ENCODE results near the gene ZCCHC24. TPM values are rescaled to one million over a fixed set of nuclear protein-coding genes. Genes with fewer than 3 reads are reported as not detected.

Gene ZCCHC24
- total and polyA plus RNA-seq, 2 of the 8 experiments (the other 6 are each of a cell fraction or from before 2014, with no cell fraction given), result 3.9 to 6.9 TPM

GRCh38 chr10:79427965-79428364 is 17.5 kb downstream of the ZCCHC24 start:
- ChIA-PET POLR2A (ENCODE audit: partially characterized antibody) (no interaction called here), CTCF (ENCODE audit: partially characterized antibody) (no interaction called here)
- H3K23me2 ChIP-seq (ENCODE audit: low read depth, low read length), result no peaks in the 10 kb centered on the region
- no peak overlapping the region for H3K4ac ChIP-seq (replicated peaks; ENCODE audit: insufficient read length, low read depth, low read length)
- FAIRE-seq, result no peak
- H3K56ac ChIP-seq (replicated peaks; ENCODE audit: insufficient read length, low read depth, low read length), result no peak overlapping the region
- H3K14ac ChIP-seq (ENCODE audit: insufficient read length), result no peak overlapping the region
- 0 out of 7 replicates have a peak, but pooled peaks cover 0 to 5% (median 0%) of the 10 kb centered on the region in 4 experiments for H3K4me1 ChIP-seq (replicated peaks in 1 of 4; ENCODE audit: control insufficient read depth in 3 of 4, insufficient read depth in 4 of 4, low read length in 3 of 4)
- H4K91ac ChIP-seq (replicated peaks; ENCODE audit: insufficient read length, low read length), result no peak overlapping the region
- no peak overlapping the region for H2BK12ac ChIP-seq (ENCODE audit: low read depth, low read length)
- H3K4me2 ChIP-seq (ENCODE audit: insufficient read depth in 1 of 2, low read depth in 2 of 2, low read length in 2 of 2), result no peak overlapping the region
- no peak overlapping the region for H4K8ac ChIP-seq (ENCODE audit: extremely low read depth, insufficient read depth, low read length)
- H3K4me3 ChIP-seq (ENCODE audit: extremely low read depth in 1 of 4, insufficient read depth in 2 of 4, low read depth in 3 of 4, low read length in 4 of 4), result no peak overlapping the region
- no peak for DNase-seq (ENCODE audit: low read depth in 1 of 2, low spot score in 2 of 2)
- TF ChIP-seq CHD2 (IDR thresholded peaks at IDR 0.05; ENCODE audit: low read length) (no peak), GTF2F1 (IDR thresholded peaks at IDR 0.05; ENCODE audit: borderline replicate concordance, low read depth, low read length) (no peak), NRF1 (IDR thresholded peaks at IDR 0.05; ENCODE audit: low read depth, low read length) (no peak), CEBPB (IDR thresholded peaks at IDR 0.05; ENCODE audit: low read depth, low read length) (no peak), ZNF274 (IDR thresholded peaks at IDR 0.05; ENCODE audit: borderline replicate concordance, extremely low read depth, low read length) (no peak)
- WGBS, 2 experiments (ENCODE audit: extremely low coverage in 1 of 2, insufficient coverage in 1 of 2, insufficient read length in 1 of 2, insufficient replicate concordance in 2 of 2, low coverage in 1 of 2, low lambda C conversion rate in 2 of 2, missing lambda C conversion rate in 1 of 2), result 93% methylated on average over 3 of the region's 3 CpGs; no CpG with 5 or more reads in 1 of the 2 experiments
- H3K23ac ChIP-seq (ENCODE audit: insufficient read length), result no peak overlapping the region
- H2AK5ac ChIP-seq (ENCODE audit: low read depth, low read length), result no peak overlapping the region
- H3K27me3 ChIP-seq (replicated peaks in 1 of 4; ENCODE audit: control insufficient read depth in 3 of 4, extremely low read depth in 1 of 4, insufficient read depth in 3 of 4, low read length in 3 of 4), result no peaks in the 10 kb centered on the region
- no peak overlapping the region for H3K18ac ChIP-seq (ENCODE audit: extremely low read depth, low read length)
- no peak overlapping the region for H2BK20ac ChIP-seq (ENCODE audit: low read length)
- no peaks in the 10 kb centered on the region for H3K79me1 ChIP-seq (ENCODE audit: low read depth, low read length)
- no peaks in the 10 kb centered on the region for H3K36me3 ChIP-seq (ENCODE audit: control insufficient read depth in 2 of 4, insufficient read depth in 4 of 4, low read length in 3 of 4)
- no peak overlapping the region for H2AFZ ChIP-seq (ENCODE audit: low read length)
- no peak overlapping the region for H3K27ac ChIP-seq (ENCODE audit: low read depth, low read length)
- H4K5ac ChIP-seq (ENCODE audit: insufficient read length, low read depth, low read length), result no peak overlapping the region
- no peaks in the 10 kb centered on the region for H3K9me3 ChIP-seq (ENCODE audit: insufficient read depth in 2 of 2, low read depth in 1 of 2, low read length in 1 of 2)
- H2BK5ac ChIP-seq (ENCODE audit: low read depth, low read length), result no peak overlapping the region
- no peak overlapping the region for H3K9ac ChIP-seq (replicated peaks in 1 of 4; ENCODE audit: extremely low read depth in 1 of 4, low read depth in 3 of 4, low read length in 3 of 4)
- no peak overlapping the region for H2BK15ac ChIP-seq (ENCODE audit: low read length)
- no peaks in the 10 kb centered on the region for H3K79me2 ChIP-seq (ENCODE audit: control insufficient read depth in 1 of 2, insufficient read depth in 2 of 2, low read length in 2 of 2)
- no peak overlapping the region for H2BK120ac ChIP-seq (replicated peaks; ENCODE audit: low read depth, low read length)
- H4K20me1 ChIP-seq (replicated peaks in 1 of 2; ENCODE audit: control insufficient read depth in 1 of 2, insufficient read depth in 2 of 2, low read length in 2 of 2), result peaks cover 0 to 2% of the 10 kb centered on the region in 2 experiments
